Activated B cell treated with CpG ODN at 0.5 μM for 24 hours (primary cell): ENCODE data around the gene HS6ST1. TPM values are rescaled to one million over a fixed set of nuclear protein-coding genes. Genes with fewer than 3 reads are reported as not detected.
A peak's percentile ranks its signal among the peaks of the same experiment; 100 is the strongest.

ENCODE experiments used
- ATAC-seq: fragments of 200-7000 bp; cut with Tn5 transposase; one replicate; pipeline ENCODE4 v1.10.0; 2021; ENCODE audit warnings: low read depth, mild to moderate bottlenecking, moderate library complexity
- CTCF ChIA-PET: fragments of 350-600 bp; sonication (Branson Sonifier 250); formaldehyde crosslinking; loops from one replicate; lab custom pipeline; 2021; ENCODE audit warnings: antibody characterized with exemption; lab: Charles Lee
- POLR2A ChIA-PET: fragments of 350-600 bp; sonication (Branson Sonifier 250); formaldehyde crosslinking; loops from one replicate; lab custom pipeline; 2021; ENCODE audit warnings: antibody characterized with exemption; lab: Charles Lee
- DNase-seq: peaks from one replicate; pipeline ENCODE4 v3.0.0; 2022
- H3K27ac Mint-ChIP-seq: one replicate; pipeline ENCODE4 v1.8.0; 2020; ENCODE audit warnings: mixed read lengths
- H3K27me3 Mint-ChIP-seq: one replicate; pipeline ENCODE4 v1.8.0; 2021; ENCODE audit warnings: mixed read lengths
- H3K36me3 Mint-ChIP-seq: one replicate; pipeline ENCODE4 v1.8.0; 2021; ENCODE audit warnings: low read depth, mixed read lengths
- H3K4me1 Mint-ChIP-seq: one replicate; pipeline ENCODE4 v1.8.0; 2021; ENCODE audit warnings: mixed read lengths
- H3K4me3 Mint-ChIP-seq: one replicate; pipeline ENCODE4 v1.8.0; 2020; ENCODE audit warnings: mild to moderate bottlenecking, mixed read lengths
- H3K9me3 Mint-ChIP-seq: one replicate; pipeline ENCODE4 v1.8.0; 2020; ENCODE audit warnings: mixed read lengths
- intact Hi-C: fragments of 100-400 bp; cut with micrococcal nuclease; formaldehyde crosslinking; loops from one replicate; pipeline ENCODE4 v1.15.1; 2024
- total RNA-seq: library from RNA; stranded (reverse); gene quantifications from 2 replicates; pipeline ENCODE4 v1.2.3, GENCODE V29; 2022
- TF ChIP-seq, protein P1 (sequence below): fragments of 200-600 bp; IDR thresholded peaks from one replicate; pipeline ENCODE4 v1.8.0; 2022; ENCODE audit warnings: antibody characterized with exemption, mild to moderate bottlenecking

The HS6ST1 gene
- total RNA-seq, 1 donor from 2014 or later, result 16.9 TPM

- intact Hi-C loops, result no loop called here
- H3K4me1 Mint-ChIP-seq, result peaks cover under 1% of the 10 kb centered on the region
- no peaks in the 10 kb centered on the region for H3K27me3 Mint-ChIP-seq
- TF ChIP-seq, protein P1, sequence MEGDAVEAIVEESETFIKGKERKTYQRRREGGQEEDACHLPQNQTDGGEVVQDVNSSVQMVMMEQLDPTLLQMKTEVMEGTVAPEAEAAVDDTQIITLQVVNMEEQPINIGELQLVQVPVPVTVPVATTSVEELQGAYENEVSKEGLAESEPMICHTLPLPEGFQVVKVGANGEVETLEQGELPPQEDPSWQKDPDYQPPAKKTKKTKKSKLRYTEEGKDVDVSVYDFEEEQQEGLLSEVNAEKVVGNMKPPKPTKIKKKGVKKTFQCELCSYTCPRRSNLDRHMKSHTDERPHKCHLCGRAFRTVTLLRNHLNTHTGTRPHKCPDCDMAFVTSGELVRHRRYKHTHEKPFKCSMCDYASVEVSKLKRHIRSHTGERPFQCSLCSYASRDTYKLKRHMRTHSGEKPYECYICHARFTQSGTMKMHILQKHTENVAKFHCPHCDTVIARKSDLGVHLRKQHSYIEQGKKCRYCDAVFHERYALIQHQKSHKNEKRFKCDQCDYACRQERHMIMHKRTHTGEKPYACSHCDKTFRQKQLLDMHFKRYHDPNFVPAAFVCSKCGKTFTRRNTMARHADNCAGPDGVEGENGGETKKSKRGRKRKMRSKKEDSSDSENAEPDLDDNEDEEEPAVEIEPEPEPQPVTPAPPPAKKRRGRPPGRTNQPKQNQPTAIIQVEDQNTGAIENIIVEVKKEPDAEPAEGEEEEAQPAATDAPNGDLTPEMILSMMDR, result no peak
- ChIA-PET POLR2A (interaction anchor here (0.6 kb wide), 1 partner anchor 1189 kb away, joined by 4 read pairs; no protein-coding TSS in a partner anchor), CTCF (no interaction called here)
- ATAC-seq (no peak), DNase-seq (no peak)
- H3K4me3 Mint-ChIP-seq, result no peak overlapping the region
- H3K9me3 Mint-ChIP-seq, result peaks cover 17% of the 10 kb centered on the region
- no peak overlapping the region for H3K27ac Mint-ChIP-seq
- peaks cover 30% of the 10 kb centered on the region for H3K36me3 Mint-ChIP-seq
Observed at GRCh38 chr2:128274218-128274617, 44.5 kb downstream of the HS6ST1 start.

DNA sequence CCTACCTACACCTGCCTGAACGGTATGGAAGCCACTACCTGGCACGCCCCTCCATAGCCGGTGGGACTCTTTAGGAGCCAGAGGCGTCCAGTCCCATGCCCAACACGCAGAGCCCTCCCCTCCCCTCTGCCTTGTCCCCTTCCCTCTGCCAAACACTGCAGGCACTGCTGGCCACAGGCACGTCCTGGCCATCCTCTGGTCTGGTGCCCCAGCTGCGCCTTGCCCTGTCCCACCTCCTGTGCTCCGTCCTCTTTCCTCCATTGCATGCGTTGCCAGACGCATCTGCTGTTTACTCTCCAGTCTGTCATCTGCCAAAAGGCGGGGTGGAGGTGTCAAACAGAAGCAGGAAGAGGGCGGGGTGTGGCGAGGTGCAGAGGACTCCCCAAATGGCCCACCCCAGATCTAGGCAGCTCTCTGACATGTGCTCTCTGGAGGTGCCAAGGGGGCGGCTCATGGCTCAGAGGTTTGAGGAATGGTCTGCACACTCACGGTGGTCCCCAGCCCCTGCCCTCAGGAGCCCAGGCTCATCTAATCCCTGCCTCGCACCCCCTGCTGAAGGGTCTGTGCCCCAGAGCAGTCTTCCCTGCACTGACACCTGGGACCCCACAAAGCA is 45.1 kb downstream of the HS6ST1 start:
- ATAC-seq, result no peak
- POLR2A ChIA-PET, result no interaction called here

DNA sequence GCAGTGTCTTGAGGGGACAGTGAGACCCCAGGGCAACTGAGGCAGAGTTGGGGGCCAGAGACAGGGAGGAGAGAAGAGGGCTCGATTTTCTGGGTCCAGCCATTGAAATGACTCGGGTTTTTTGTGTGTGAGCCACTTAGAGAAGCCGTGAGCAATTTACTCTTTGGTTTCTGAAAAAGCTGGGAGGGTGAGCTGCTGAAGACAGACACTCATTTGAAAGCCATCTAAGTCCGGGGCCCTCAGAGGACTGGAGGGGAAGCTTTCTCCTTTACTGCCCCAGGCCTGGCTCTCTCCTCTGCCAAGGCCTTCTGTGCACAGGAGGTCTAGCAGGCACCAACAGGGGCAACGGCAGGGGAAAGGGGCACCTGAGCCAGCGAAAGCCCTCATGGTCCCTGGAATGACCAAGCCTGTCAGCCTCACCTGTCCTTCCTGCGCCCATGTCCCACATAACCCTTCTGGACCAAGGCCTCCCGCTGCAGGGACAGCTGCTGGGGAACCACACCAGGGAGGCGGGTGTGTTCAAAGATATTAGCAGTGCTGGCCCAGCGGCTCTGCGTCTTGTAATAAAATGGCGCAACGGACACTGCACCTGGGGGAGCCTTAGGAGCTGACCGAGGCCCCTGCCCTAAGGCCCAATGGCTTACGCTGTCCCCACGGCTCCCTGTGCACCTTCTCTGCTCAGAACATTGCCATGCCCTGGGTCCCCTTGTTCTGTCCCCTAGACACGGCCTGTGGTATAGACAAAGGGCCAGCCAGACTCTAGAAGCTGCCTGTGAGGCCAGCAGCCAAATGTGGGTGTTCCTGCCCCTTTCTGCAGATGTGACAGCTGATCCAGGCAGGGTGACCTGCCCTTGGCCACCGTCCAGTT is 45.8 kb downstream of the HS6ST1 start:
- no peaks in the 10 kb centered on the region for H3K27me3 Mint-ChIP-seq
- ATAC-seq (no peak), DNase-seq (peak; percentile 6)
- H3K27ac Mint-ChIP-seq, result no peak overlapping the region
- intact Hi-C loops, result no loop called here
- H3K9me3 Mint-ChIP-seq, result peaks cover 17% of the 10 kb centered on the region
- H3K4me3 Mint-ChIP-seq, result no peak overlapping the region
- H3K4me1 Mint-ChIP-seq, result no peaks in the 10 kb centered on the region
- CTCF ChIA-PET, result no interaction called here
- TF ChIP-seq, protein P1, result no peak
- H3K36me3 Mint-ChIP-seq, result peaks cover 34% of the 10 kb centered on the region
- POLR2A ChIA-PET, result no interaction called here

More for the DNA sequence above, 45.1 kb downstream of the HS6ST1 start:
- Mint-ChIP-seq H3K4me1 (no peaks in the 10 kb centered on the region), H3K27ac (no peak overlapping the region), H3K4me3 (no peak overlapping the region), H3K9me3 (peaks cover 17% of the 10 kb centered on the region), H3K36me3 (peaks cover 33% of the 10 kb centered on the region), H3K27me3 (no peaks in the 10 kb centered on the region)
- TF ChIP-seq, protein P1, result no peak
- DNase-seq, result peak; percentile 10
- intact Hi-C loops, result no loop called here
- CTCF ChIA-PET, result no interaction called here

GRCh38 chr2:128271911-128272600 is 46.6 kb downstream of the HS6ST1 start:
- ChIA-PET POLR2A (no interaction called here), CTCF (no interaction called here)
- Mint-ChIP-seq H3K4me3 (no peak overlapping the region), H3K9me3 (peaks cover 17% of the 10 kb centered on the region), H3K27ac (no peak overlapping the region), H3K27me3 (no peaks in the 10 kb centered on the region), H3K4me1 (no peaks in the 10 kb centered on the region), H3K36me3 (peaks cover 35% of the 10 kb centered on the region)
- TF ChIP-seq, protein P1, result no peak
- DNase-seq (peak; percentile 4), ATAC-seq (no peak)
- intact Hi-C loops, result no loop called here

- H3K9me3 Mint-ChIP-seq, result peaks cover 17% of the 10 kb centered on the region
- no peaks in the 10 kb centered on the region for H3K27me3 Mint-ChIP-seq
- intact Hi-C loops, result no loop called here
- H3K36me3 Mint-ChIP-seq, result peaks cover 36% of the 10 kb centered on the region
- TF ChIP-seq, protein P1, result no peak
- DNase-seq, result no peak
- no peak overlapping the region for H3K4me3 Mint-ChIP-seq
- CTCF ChIA-PET, result no interaction called here
- no peaks in the 10 kb centered on the region for H3K4me1 Mint-ChIP-seq
- POLR2A ChIA-PET, result no interaction called here
- H3K27ac Mint-ChIP-seq, result no peak overlapping the region
- ATAC-seq, result no peak
Observed at GRCh38 chr2:128271597-128271910, 47.1 kb downstream of the HS6ST1 start.
